HG02870 (cell line): Measurements from ENCODE around the gene JMJD8.

Experiments used
- ATAC-seq: cut with Tn5 transposase; IDR thresholded peaks from one replicate; pipeline ENCODE4 v1.9.1; 2021; ENCODE audit warnings: mild to moderate bottlenecking, moderate library complexity; ENCODE audit not compliant: unreplicated experiment

Gene JMJD8

GRCh38 chr16:642189-643049, 41.7 kb downstream of the JMJD8 start:
- peak; percentile 28 for ATAC-seq

DNA sequence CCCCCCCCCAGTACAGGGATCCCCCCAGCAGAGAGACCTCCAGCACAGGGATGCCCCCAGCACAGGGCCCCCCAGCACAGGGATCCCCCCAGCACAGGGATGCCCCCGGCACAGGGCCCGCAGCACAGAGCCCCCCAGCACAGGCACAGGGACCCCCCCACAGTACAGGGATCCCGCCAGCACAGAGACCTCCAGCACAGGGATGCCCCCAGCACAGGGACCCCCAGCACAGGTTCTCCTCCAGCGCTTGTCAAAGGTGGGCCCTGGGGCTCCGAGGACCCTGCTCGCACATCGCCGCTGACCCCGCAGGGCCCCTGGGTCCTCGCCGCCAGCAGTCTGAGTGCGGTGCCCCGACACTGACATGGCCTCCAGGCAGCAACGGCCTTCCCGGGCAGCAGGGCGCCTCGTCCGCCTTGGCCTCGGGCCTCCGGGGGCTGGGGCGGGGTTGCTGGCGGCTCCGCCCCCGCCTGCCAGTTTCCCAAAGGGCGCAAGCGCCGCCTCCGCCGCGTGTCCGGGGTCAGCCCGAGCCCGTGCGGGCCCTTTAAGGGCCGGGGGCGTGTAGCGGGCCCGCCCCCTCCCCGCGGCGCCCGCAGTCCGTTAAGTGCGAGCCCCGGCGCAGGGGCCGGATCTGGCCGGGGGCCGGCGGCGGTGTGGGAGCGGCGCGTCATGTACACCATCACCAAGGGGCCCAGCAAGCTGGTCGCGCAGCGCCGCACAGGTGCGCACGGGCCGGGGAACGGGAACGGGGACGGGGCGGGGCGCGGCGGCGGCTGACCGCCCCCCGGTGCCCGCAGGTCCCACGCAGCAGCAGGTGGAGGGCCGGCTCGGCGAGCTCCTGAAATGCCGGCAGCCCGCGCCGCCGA, 42.6 kb downstream of the JMJD8 start, which contains the start of gene MCRIP2:
TSS of gene MCRIP2 (plus strand) at position 503 of the 863 bp plus-strand sequence. CDS start at position 667, 164 bp downstream.
- peak; percentile 43 for ATAC-seq

- no peak for ATAC-seq
Observed at GRCh38 chr16:640614-641013, 43.5 kb downstream of the JMJD8 start.

DNA sequence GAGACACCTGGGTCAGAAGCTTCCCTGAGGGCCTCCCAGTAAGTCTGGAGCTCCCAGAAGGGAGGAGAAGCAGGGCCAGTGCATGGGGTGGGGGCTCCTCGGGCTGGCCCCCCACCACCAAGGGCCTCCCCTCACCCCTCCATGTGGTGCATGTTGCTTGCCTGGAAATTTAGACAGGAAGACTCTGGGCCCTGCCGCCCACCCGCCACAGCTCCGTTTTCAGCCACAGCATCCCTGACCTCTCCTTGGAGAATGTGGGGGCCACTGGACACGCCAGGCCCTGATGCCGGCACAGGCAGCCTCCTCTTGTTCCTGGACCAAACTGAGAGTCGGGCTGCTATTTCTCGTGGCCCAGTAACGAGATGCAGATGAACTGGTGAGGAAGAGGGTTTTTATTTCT, 45.3 kb downstream of the JMJD8 start:
- ATAC-seq = no peak

DNA sequence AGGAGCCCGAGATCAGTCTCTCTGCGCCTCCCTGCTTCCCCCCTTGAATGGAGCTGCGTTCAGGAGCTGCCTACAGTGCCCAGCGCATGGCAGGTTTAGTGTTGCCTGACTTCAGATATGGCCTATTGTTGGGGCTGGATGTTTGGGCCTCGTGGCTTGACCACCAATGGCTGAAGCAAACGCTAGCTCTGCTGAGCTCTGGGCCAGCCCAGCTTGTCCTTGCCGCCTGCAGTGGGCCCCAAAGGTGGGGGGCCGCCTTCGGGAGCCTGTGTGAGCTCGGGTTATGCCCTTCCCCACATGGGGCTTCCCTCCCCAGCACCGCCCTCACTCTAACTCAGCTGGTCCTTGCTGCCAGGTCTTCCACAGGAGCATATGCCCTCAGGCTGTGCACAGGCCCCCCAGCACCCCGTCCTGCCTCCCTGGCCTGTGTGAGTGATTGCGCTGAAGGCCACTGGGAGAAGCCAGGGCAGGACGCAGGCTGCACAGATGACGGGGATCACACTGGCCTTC, 46.0 kb downstream of the JMJD8 start:
- ATAC-seq = no peak

DNA sequence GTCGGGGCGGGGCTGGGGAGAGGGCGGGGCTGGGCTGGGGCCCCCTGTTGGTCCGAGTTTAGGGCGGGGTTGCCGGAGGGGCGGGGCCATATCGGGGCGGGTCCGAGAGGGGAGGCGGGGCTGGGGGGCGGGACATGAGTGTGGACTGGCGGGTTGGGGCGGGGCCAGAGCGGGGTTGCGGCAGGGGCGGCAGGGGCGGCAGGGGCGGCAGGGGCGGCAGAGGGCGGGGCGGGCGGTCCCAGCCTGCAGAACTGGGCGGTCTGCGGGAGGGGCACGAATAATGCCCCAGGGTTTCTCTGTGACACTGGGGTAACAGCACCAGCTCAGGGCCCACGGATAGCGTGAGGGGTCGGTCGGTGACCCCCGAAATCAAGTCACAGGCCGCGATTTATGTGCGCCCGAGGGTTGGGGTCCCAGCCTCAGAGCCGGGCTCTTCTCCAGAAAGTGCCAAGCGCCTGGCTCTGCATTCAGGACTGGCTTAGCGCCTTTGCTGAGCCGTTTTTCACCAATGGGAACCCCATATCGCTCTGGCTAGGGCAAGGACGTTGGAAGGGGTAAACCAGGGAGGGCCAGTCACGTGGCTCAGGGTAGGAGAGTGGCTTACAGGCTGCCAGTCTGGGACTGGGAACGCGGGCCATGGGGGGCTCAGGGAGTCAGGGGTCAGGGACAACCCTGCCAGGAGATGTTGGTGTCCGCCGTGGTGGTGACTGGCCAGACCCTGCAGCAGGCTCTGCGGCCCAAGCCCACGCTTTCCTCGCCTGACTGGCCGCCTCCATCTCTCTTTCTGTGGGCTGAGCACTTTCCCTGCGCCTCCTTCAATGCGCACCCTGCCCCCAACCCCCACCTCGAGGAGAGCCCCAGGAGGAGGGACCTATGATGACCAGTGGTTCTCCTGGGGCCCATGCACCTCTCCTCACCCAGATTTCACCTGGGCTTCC, 46.8 kb downstream of the JMJD8 start:
- no peak for ATAC-seq

- peak; percentile 63 for ATAC-seq
Observed at GRCh38 chr16:636206-637080, 47.7 kb downstream of the JMJD8 start, which contains the start of gene METTL26. Gene METTL26, minus strand, starts transcription at chr16:636305. Its CDS starts 15 bp downstream, at chr16:636290.

- no peak for ATAC-seq
Observed at GRCh38 chr16:635573-636205, 48.4 kb downstream of the JMJD8 start.

DNA sequence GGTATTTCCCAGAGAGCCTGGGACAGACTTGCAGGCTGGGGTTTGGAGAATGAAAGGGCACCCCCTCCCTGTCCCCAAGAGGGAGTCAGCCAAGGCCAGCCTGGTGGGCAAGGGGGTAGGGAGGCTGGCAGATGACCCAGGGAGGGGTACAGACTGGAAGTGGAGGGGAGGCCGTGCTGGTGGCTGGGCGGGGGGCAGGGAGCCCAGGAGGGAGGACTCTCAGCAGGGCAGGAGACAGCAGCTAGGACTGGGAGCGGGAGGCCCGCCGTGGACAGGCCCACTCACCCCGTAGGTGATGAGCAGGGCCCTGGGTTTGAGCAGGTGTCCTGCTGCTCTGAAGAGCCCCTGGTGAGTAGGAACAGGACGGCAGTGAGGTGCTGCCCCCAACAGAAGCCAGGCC, 49.1 kb downstream of the JMJD8 start:
- ATAC-seq = no peak

DNA sequence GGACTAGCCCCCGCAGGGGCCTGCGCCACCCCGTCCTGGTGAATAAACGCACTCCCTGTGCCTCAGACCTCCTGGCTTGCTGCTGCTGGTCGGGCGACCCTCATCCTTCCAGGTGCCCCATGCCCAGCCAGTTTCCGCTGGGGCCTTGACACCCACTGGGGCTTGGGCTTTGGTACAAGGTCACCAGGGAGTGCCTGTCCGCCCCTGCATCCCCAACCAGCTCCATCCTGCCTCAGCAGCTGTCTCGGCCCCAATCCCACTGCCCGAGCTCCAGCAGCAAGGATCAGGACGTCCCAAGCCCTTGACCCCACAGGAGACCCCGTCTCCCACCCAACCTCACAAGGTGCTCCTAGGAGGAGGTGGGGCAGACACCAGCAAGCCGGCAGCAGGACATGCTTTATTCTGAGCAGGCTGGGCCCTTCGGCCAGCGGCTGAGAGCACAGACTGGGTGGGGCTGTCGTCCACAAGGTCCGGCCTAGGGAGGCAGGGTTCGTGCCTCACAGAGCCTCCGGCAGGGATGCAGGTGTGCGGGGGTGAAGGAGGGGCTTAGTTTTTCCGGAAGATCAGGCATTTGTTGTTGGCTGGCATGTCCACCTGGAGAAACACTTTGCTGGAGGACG, 50.0 kb downstream of the JMJD8 start:
- ATAC-seq = no peak

- ATAC-seq = no peak
Observed at GRCh38 chr16:633336-634050, 50.6 kb downstream of the JMJD8 start.

DNA sequence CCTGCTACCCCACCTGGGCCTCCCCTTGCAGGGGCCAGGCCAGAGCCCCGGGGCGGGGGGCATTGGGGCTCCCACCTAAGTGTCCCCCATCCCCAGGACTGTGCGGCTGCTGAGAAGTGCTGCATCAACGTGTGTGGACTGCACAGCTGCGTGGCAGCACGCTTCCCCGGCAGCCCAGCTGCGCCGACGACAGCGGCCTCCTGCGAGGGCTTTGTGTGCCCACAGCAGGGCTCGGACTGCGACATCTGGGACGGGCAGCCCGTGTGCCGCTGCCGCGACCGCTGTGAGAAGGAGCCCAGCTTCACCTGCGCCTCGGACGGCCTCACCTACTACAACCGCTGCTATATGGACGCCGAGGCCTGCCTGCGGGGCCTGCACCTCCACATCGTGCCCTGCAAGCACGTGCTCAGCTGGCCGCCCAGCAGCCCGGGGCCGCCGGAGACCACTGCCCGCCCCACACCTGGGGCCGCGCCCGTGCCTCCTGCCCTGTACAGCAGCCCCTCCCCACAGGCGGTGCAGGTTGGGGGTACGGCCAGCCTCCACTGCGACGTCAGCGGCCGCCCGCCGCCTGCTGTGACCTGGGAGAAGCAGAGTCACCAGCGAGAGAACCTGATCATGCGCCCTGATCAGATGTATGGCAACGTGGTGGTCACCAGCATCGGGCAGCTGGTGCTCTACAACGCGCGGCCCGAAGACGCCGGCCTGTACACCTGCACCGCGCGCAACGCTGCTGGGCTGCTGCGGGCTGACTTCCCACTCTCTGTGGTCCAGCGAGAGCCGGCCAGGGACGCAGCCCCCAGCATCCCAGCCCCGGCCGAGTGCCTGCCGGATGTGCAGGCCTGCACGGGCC, 51.4 kb downstream of the JMJD8 start:
- no peak for ATAC-seq

DNA sequence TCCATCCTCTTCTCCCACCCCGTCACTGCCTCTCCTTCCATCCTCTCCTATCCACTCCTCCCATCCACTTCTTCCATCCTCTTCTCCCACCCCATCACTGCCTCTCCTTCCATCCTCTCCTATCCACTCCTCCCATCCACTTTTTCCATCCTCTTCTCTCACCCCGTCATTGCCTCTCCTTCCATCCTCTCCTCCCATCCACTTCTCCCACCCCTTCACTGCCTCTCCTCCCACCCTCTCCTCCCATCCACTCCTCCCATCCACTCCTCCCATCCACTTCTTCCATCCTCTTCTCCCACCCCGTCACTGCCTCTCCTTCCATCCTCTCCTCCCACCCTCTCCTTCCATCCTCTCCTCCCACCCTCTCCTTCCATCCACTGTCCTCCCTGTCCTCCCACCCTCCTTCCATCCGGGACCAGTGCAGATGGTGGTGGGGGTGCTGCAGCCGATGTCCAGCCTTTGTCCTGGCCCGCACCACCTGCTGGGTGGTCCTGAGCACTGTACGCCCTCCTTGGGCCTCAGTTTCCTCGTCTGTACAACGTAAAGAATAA, 52.3 kb downstream of the JMJD8 start:
- no peak for ATAC-seq
